Putamen (tissue), 1 donor: ENCODE results near the gene MROH2A.

ENCODE experiments used
- DNase-seq: peaks from one replicate; pipeline ENCODE4 v3.0.0-alpha.2; 2016; ENCODE audit warnings: low spot score

Gene MROH2A

GRCh38 chr2:233799087-233799665 is 21.0 kb downstream of the MROH2A start:
- no peak for DNase-seq

- DNase-seq, result no peak
Measured at GRCh38 chr2:233799716-233800115, 21.6 kb downstream of the MROH2A start.

- DNase-seq, result no peak
Measured at GRCh38 chr2:233800208-233800607, 22.1 kb downstream of the MROH2A start.

- DNase-seq, result no peak
Measured at GRCh38 chr2:233801357-233802131, 23.4 kb downstream of the MROH2A start.

GRCh38 chr2:233802132-233802815 is 24.1 kb downstream of the MROH2A start:
- DNase-seq, result no peak

GRCh38 chr2:233803292-233803911 is 25.3 kb downstream of the MROH2A start:
- no peak for DNase-seq

GRCh38 chr2:233803994-233804393 is 25.9 kb downstream of the MROH2A start:
- no peak for DNase-seq

GRCh38 chr2:233807215-233807865 is 29.2 kb downstream of the MROH2A start:
- no peak for DNase-seq

GRCh38 chr2:233807966-233808935 is 30.1 kb downstream of the MROH2A start:
- no peak for DNase-seq

GRCh38 chr2:233810385-233810784 is 32.3 kb downstream of the MROH2A start:
- DNase-seq, result no peak

- DNase-seq, result no peak
Measured at GRCh38 chr2:233811087-233811486, 33.0 kb downstream of the MROH2A start.

- DNase-seq, result no peak
Measured at GRCh38 chr2:233811732-233812131, 33.6 kb downstream of the MROH2A start.

- no peak for DNase-seq
Measured at GRCh38 chr2:233813236-233814055, 35.3 kb downstream of the MROH2A start.

GRCh38 chr2:233814056-233814835 is 36.1 kb downstream of the MROH2A start:
- no peak for DNase-seq

GRCh38 chr2:233815861-233816260 is 37.7 kb downstream of the MROH2A start:
- DNase-seq, result no peak

GRCh38 chr2:233816334-233816733 is 38.2 kb downstream of the MROH2A start:
- DNase-seq, result no peak

GRCh38 chr2:233816771-233817170 is 38.6 kb downstream of the MROH2A start:
- DNase-seq, result no peak

- DNase-seq, result no peak
Measured at GRCh38 chr2:233817361-233817911, 39.3 kb downstream of the MROH2A start.
